Mesangial cell (primary cell): ENCODE results near the gene PRKRA. TPM values are rescaled to one million over a fixed set of nuclear protein-coding genes. Genes with fewer than 3 reads are reported as not detected.

ENCODE experiments used
- total RNA-seq: library from RNA; depleted of rRNA; stranded (reverse); fragments of >200 nt; gene quantifications from 2 replicates; pipeline ENCODE4 v1.2.3, GENCODE V29; 2015

PRKRA gene
- total RNA-seq = 48.2 and 54.8 TPM in 2 replicates

DNA sequence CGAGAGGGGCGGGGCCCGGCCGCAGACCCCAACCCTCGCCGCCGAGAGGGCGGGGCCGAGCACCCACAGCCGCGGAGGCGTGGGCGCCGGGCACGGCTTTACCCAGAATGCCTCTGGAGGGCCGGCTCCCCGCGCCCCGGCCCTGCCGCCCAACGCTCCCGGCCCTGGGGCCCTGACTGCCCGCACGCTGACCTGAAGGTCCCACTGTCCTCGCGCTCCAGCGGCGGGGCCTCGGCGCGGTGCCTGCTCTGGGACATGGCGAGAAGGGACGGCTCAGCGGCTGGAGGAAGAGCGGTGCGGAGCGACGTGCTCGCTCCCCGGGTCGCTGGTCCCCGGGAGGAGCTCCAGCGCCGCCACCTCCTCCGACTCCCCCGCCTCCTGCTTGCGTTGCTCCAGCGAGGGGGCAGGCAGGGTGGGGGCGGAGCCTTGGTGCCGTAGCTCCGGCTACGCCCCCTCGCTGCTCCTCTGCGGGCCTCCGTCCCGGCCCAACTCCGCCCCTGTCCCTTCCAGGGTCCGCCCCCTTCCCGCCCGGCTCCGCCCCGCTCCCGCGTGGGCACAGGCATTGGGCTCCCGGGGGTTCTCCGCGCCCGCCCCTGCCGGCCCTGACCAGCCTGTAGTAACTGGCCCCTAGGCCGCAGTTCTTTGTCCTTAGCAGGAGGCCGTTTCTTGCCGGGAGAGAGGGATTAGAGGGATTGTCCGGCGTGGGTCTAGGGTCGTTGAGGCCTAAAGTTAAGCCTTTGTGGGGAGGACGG is at the start of gene PRKRA, which contains the start of gene PJVK:
TSS of gene PRKRA (minus strand) at position 402 of the 752 bp plus-strand sequence. CDS start at position 257, 145 bp downstream.
TSS of gene PJVK (plus strand) at position 605 of the 752 bp plus-strand sequence. CDS start 2,032 bp downstream, outside the sequence.

GRCh38 chr2:178480227-178481181 is 29.5 kb upstream of the PRKRA start, which contains the start of gene PLEKHA3:
Gene PLEKHA3, plus strand, starts transcription at chr2:178480457. Its CDS starts 413 bp downstream, at chr2:178480870.

GRCh38 chr2:178478439-178479274 is 27.7 kb upstream of the PRKRA start, which contains the start of gene FKBP7:
Gene FKBP7, minus strand, starts transcription at chr2:178478600. Its CDS starts 101 bp downstream, at chr2:178478499.

Other genes starting within 250 kb of the PRKRA start
- 0.16 and 21.9 TPM in 2 replicates for gene PJVK, start 203 bp upstream of the PRKRA start, total RNA-seq
- 15.3 and 34.5 TPM in 2 replicates for gene FKBP7, start 27.4 kb upstream of the PRKRA start, total RNA-seq
- 4.6 and 4.8 TPM in 2 replicates for gene PLEKHA3, start 29.3 kb upstream of the PRKRA start, total RNA-seq